Superior temporal gyrus (tissue), 1 donor: Measurements from ENCODE around the gene MT4.
A peak's percentile ranks its signal among the peaks of the same experiment; 100 is the strongest.
"Not testable (repeated sequence)": the region's sequence is repeated elsewhere in the genome, so short reads cannot be mapped to it uniquely, and the experiment has no call there.

ENCODE experiments used
- DNase-seq: peaks from one replicate; pipeline ENCODE4 v3.0.0-alpha.2; 2016; ENCODE audit errors: extremely low spot score

Gene MT4

DNA sequence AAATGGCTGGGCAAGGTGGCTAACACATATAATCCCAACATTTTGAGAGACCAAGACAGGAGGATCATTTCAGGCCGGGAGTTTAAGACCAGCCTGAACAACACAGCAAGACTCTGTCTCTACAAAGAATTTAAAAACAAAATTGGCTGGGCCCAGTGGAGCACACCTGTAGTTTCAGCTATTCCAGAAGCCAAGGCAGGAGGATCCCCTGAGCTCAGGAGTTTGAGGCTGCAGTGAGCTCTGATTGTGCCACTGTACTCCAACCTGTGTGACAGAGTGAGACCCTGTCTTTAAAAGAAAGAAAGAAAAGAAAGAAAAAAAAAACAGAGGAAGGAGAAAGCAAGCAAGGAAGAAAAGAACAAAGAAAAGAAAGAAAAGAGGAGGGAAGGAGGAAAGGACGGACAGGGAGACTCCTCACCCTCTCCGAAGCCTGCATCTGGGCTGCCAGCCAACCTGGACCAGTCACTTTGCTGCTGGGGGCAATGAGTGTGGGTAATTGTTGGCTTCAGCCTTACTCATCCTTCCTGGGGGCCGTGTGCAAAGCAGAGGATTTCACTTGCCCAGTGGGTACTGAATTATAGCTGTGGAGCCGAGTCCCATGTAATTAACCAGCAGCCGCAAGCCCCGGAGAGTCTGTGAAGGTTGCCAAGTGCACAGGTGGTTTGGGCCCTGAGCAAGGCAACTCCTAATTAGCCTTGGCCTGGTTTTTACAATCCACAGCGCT is 6.7 kb upstream of the MT4 start:
- peak; percentile 73 for DNase-seq

DNA sequence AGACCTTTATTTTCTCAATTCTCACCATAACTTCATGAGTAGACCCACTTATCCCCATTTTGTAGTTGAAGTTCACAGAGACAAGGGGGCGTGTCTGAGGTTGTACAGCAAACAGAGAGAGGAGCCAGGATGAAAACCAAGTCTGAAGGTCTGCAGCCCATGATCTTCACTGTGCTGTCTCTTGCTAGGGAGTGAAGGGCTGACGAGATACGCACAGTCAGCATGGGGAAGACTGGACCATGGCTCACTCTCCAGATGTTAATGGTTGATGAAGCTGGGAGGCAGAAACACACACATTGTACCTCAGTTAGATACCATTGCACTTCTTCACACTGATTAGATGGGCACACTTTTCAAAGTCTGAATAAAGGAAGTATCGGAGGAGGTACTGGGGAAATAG is 5.8 kb upstream of the MT4 start:
- no peak for DNase-seq

DNA sequence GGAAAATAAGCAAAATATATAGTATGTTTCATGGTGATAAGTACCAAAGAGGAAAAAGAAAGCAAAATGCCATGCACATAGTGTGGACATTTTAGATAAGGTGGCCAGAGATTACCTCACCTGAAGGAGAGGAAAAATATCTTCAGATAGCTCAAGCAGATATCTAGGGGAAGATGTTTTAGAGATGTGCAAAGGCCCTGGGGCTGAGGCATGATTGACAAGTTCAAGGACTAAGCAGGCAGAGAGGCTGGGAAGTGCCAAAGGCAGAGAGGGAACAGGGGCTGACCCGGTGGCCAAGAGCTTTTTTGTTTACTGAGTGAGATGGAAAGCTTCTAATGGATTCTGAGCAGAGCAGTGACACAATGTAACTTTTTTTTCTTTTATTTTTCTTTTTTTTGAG is 4.4 kb upstream of the MT4 start:
- no peak for DNase-seq

DNA sequence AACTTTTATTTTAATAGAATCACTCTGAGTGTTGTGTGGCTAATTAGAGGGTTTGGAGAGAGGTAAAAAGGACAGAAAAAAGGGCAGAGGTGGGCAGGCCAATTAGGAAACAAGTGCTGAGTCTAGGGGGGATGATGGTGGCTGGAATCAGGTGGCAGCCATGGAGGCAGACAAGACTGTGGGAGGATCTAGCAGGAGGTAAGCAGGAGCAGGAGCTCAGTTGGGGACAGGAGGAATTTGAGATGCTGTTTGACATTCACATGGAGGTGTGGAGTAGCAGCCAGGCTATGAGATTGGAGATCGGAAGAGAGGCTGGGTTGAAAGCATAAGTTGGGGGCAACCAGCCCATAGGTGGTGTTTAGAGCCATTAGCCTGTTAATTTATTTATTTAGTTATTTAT is 3.7 kb upstream of the MT4 start:
- no peak for DNase-seq

DNA sequence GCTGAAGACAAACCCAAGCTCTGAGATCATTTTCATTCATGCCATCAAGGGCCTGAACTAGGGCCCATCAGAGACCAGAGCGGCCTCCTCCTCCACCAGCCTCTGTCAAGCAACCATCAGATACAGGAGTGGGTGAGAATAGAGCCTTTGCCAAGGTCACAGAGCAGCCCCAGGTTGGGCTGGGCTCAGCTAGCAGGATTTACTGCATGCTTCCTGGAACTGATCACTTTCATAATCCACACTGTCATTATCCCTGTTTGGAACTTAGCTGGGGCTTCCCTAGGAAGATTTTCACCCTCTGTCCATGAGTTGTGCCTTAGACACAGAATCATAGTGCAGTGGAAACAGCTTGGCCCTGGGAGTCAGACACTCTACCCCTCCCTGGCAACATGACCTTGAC is 5.1 kb downstream of the MT4 start:
- DNase-seq, result no peak

DNA sequence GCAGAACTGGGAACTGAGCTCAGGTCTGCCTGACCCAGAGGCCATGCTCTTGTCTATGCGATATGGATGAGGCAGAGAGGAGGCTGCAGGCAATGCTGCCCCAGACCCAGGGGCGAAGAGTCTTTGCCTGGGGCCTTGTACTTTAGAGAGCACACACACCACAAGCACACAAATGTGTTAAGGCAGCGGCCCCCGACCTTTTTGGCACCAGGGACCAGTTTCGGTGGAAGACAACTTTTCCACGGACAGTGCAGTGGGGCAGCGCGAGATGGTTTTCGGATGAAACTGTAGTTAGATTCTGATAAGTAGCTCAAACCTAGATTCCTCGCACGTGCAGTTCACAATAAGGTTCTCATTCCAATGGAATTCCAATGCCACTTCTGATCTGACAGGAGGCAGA is 6.7 kb downstream of the MT4 start:
- no peak for DNase-seq

DNA sequence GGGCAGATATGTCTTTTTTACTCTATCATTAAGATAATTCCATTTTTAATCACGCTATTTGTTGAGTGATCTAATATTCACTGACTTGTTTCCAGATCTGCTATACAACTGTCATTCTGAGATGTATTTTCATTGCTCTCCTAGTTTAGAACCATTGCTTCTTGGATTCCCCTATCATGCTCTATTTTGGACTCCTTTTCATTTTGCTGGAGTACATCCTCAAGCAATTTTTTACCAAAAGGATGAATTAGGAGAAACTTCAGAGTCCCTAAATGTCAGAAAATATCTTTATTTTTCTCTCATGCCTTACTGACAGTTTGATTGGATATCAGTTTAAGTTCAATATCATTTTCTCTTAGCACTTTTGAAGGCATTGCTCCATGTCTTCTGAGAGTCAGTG is 9.8 kb downstream of the MT4 start:
- DNase-seq, result no peak

DNA sequence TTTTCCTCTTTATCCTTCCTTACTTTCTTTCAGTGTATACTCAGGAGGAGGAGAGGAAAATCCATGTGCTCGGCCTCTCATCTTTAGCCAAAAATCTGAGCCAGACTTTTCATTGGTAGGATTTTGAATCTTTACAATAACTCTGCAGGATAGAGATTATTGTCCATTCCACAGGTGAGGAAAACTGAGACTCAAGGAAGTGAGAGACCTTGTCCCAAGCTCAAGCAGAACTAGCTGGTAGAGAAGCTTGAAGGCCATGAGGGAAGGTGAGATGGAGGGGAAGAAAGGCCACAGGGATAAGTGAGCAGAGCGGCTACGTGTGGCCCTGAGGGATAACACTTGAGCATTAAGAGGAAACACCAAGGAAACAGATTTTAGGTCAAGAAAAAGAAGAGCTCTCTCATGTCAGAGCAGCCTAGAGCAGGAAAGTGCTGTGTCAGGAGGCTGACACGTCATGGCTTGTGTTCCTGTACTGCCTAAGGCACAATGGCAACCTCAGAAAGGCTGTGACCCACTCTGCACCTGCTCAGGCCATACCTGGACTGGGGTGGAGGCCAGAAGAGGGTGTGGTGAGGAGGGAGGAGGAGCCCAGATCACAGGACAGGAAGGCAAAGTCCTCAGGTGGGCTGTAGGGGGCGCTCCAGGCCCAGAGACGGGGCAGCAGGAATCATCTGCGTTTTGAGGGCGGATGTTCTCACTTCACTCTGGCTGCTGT is 11.9 kb downstream of the MT4 start:
- DNase-seq, result no peak

DNA sequence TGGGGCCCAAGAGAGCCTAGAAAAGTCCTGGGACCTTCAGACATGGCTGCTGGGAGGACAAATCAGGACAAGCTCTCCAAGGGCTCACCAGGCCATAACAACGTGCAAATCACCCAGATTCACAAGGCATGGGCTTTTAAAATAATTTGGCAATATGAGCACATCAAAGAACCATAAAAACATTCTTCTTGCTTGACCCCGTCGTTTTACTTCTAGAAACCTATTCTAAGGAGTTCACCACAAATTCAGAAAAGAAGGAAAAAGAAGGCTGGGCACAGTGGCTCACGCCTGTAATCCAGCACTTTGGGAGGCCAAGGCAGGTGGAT is 12.4 kb downstream of the MT4 start:
- DNase-seq, result no peak

DNA sequence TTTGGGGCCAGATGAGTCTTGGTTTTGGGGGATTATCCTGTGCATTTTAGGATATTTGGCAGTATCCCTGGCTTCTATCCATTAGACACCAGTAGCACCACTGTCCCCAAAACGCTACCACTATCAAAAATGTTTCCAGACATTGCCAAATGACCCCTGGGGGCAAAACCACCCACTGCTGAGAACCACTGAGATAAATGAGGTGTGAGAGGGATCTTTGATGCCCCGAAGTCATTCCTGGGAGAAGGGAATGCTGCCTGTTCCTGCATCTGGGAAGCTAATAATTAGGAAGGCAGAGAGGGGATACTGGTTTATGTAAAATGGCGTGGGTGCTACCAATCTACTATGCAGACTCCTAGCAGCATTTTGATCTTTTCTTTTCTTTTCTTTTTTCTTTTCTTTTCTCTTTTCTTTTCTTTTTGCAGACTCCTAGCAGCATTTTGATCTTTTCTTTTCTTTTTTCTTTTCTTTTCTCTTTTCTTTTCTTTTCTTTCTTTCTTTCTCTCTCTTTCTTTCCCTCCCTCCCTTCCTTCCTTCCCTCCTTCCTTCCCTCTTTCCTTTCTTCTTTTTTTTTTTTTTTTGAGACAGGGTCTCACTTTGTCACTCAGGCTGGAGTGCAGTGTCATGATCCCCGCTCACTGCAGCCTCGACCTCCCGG is 15.6 kb downstream of the MT4 start:
- no peak for DNase-seq

DNA sequence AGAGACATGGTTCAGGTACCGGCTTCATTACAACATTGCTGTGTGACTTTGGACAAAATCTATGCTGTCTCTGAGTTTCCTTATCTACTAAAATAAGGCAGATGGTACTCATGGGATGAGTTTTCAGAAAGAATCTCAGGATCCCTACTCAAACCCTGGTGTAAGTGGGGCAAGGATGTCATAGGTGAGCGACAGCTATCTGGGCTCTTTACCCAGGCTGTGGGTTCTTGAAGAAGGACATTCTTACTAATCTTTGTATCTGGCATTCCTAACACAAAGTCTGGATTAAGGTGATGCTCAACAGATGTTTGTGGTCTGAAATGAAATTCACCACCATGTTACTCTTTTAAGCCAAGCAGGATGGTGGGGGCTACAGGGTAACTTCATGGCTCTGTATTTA is 18.0 kb downstream of the MT4 start:
- DNase-seq, result not testable (repeated sequence)

DNA sequence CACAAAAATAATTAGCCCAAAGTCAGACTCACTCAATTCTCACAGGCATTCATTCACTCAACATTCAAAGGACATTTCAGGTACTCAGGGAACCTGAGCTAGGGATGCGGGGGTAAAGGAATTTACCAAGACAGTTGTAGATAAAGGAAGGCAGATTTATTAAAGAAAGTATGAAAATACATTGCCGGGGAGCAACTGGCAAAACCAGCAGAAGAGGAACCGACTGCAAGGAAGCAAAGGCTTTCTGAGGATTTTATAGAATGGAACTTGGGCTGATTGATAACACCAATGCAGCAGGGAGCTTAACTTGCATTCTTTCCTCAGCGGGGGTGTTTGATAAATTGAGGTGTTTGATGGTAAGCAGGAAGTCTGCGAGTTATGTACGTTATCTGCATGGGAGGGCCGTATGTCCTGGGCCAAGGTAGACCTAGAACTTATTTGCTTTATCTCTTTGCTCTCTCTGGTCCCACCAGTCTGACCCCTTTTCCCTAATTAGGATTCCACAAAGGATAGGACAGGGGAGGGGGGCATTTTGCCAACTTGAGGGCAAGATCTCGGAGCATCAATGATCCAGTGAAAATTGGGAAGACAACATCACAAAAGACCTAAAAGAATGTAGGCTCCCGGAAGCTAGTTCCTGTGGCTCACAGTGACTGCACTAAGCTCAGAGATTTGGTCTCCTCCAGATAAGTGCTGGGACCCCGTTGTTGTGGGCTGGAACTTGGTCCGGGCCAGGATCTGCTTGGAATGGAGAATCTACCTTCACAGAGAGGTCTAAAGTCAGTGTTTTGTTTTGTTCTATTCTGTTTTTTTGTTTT is 18.7 kb downstream of the MT4 start:
- DNase-seq, result no peak

DNA sequence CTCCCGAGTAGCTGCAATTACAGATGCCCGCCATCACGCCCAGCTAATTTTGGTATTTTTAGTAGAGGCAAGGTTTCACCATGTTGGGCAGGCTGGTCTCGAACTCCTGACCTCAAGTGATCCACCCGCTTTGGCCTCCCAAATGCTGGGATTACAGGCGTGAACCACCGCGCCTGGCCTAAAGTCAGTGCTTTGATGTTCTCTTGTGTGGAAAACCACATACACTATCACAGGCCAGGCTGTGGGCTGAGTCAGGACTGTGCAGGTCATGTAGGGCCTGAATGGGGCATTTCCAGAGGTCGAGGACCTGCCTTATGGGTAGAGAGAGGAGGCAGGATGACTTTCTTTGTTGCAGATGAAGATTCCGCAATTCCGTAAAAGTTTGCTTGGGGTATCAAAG is 19.4 kb downstream of the MT4 start:
- no peak for DNase-seq

DNA sequence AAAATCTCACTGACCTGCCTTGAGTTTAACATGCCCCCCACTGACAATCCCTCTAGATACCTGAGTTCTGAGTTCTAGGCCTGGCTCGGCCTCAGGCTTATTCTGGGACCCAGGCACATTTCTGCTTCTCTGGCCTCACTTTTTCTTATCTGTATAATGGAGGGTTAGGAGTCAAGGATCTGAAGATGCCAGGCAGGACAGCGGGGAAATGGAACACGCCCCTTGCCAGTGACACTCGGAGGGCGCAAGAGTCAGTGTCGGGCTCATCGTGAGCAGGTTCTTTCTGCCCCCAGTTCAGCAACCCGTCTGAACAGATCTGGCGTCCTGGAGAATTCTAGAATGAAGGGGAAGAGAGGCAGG is 23.9 kb downstream of the MT4 start:
- no peak for DNase-seq

DNA sequence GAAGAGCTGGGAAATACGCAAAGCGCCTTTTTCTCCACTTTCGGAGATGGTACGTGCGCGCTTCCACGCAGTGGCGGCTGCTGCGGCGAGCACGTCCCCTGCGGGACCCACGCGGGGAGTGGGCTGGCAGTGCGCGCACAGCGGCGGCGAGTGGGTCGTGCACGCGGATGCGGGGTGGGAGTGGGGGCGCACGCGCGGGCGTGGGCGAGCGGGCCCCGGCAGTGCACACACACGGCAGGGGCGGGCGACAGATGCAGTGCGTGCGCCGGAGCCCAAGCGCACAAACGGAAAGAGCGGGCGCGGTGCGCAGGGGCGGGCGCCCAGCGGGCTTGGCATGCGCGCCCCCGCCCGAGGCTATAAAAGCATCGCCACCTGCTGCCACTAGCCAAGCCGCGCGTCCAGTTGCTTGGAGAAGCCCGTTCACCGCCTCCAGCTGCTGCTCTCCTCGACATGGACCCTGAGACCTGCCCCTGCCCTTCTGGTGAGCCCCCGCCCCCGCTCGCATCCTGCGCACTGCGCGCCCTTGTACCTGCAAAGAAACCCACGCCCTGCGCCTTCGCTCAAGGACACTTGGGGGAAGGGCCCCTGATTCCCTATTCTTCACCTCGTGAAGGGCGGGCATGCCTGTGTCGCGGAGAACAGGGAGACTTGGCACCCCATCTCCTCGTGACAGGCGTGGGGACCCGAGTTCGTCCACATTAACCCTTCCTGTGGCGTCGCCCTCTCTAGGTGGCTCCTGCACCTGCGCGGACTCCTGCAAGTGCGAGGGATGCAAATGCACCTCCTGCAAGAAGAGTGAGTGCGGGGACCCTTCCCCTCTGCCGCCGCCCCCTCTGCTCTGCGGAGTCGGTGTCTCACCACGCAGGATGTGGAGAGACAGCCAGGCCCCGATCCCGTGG is 24.5 kb downstream of the MT4 start, which contains the start of gene MT3:
Gene MT3, plus strand, starts transcription at position 388 of the 899 bp plus-strand sequence. Its CDS starts 63 bp downstream, at position 451.
- peak; percentile 84 for DNase-seq

DNA sequence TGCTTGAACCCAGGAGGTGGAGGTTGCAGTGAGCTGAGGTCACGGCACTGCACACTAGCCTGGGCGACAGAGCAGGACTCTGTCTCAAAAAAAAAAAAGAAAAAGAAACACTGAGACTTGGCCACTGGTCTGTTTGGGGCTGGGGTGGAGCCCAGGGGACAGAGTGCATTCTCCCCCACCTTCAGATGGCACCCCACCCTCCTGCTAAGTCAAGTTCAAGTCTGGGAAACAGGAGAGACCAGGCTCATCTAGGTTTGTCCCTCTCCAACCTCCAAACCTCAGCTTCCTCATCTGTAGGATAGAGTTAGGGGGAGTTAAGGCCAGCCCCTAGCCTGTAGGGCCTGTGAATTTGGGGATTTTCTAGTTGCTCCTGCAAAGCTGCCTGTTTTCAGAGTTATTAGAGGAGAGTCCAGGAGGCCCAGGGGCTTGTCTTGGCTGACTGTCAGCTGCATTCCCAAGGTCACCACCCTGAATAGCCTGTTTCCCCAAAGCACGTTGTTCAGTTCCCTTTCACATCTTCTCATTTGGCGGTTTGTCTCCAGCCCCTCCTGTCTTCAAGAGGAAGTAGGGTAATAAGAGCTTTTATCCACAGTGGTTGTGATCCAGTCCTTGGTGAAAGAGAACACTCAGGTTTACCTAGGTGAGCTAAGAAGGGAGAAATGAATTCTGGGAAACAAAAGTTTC is 26.6 kb downstream of the MT4 start:
- DNase-seq, result no peak

DNA sequence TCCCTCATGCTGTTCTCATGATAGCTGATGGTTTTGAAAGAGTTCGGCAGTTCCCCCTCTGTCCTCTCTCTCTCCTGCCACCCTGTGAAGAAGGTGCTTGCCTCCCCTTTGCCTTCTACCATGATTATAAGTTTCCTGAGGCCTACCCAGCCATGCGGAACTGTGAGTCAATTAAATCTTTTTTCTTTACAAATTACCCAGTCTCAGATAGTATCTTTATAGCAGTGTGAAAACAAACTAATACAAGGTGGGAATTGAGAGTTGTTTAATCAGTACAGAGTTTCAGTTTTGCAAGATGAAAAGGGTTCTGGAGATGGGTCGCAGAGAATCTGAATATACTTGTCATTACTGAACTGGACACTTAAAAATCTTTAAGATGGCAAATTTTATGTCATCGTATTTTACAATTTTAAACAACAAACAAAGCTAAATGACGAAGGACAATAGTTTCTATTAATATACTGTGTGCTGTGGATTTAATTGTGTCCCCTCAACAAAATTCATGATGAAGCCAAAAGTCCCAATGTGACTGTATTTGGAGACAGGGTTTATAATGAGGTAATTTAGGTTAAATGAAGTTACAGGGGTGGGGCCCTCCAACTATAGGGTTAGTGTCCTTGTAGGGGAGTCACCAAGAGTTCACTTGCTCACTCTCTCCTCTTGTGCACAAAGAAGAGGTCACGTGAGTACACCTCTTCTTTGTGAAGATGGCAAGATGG is 28.9 kb downstream of the MT4 start:
- no peak for DNase-seq

DNA sequence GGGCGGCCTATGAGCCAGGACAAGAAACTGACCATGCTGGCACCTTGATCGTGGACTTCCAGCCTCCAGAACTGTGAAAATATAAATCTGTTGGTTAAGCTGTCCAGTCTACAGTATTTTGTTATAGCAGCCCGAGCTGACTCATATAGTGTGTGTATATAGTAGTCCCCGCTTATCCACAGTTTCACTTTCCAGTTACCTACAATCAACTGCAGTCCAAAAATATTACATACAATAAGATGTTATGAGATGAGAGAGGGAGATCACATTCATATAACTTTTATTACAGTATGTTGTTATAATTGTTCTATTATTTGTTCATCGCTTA is 29.4 kb downstream of the MT4 start:
- no peak for DNase-seq

DNA sequence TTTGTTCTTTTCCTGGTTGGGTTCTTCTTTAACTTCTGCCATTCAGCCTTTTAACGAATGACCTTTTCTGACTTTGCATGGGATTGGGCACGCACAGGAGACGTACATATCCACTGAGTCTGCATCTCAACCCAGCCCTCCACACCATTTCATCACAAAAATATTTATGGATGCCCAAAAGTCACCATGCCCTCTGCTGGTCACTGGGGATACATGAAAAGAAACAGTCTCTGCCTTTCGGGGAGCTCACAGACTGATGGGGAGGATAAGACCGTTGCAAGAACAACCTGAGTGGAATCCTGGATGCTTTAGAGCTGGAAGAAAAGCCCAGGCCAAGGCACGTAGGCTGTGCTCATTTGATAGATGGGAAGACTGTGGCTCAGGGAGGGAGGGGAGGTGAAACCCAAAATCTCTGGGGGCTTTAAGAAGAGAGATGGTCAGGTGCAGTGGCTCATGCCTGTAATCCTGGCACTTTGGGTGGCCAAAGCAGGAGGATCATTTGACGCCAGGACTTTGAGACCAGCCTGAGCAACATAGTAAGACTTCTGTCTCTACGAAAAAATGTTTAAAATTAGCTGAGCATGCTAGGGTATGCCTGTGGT is 35.6 kb downstream of the MT4 start:
- peak; percentile 91 for DNase-seq

DNA sequence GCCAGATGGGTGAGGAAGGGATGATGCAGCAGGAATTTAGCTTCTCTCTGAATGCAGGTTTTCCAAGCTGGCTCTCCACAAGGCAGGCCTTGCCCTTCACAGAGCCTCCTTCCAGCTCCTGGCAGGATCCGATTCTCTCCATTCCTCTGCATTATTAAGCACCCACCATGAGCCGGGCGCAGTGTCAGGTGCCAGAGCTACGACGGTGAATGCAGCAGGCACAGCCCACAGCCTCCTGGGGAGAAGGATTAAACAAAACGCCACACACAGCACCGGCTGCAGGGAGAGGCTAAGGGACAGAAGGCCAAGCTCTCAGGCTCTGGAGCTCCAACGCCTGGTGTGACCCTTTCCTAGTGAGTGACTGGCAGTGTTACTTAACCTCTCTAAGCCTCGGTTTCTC is 36.5 kb downstream of the MT4 start:
- DNase-seq, result no peak
